HEK293 (cell line): Measurements from ENCODE around the gene IFT52.

Experiments used
- AEBP2 ChIP-seq: fragments of 450-650 bp; formaldehyde crosslinking; IDR thresholded peaks from 2 replicates; pipeline ENCODE4 v1.5.1; 2016; ENCODE audit warnings: missing biosample characterization, missing genetic modification characterization, borderline replicate concordance
- GLI4 ChIP-seq: fragments of 450-650 bp; formaldehyde crosslinking; IDR thresholded peaks from 2 replicates; pipeline ENCODE4 v1.5.1; 2016; ENCODE audit warnings: missing biosample characterization, missing genetic modification characterization
- GLIS1 ChIP-seq: fragments of 450-650 bp; formaldehyde crosslinking; IDR thresholded peaks from 2 replicates; pipeline ENCODE4 v1.5.1; 2016; ENCODE audit warnings: missing biosample characterization, missing genetic modification characterization
- OVOL3 ChIP-seq: fragments of 450-650 bp; formaldehyde crosslinking; IDR thresholded peaks from 2 replicates; pipeline ENCODE4 v1.5.1; 2016; ENCODE audit warnings: missing biosample characterization, missing genetic modification characterization
- PBX3 ChIP-seq: sonication (generic); formaldehyde crosslinking; IDR thresholded peaks from 2 replicates; pipeline ENCODE4 v1.8.1; 2022; ENCODE audit warnings: mild to moderate bottlenecking, moderate library complexity, missing genetic modification reagents
- SCRT1 ChIP-seq: fragments of 450-650 bp; formaldehyde crosslinking; IDR thresholded peaks from 2 replicates; pipeline ENCODE4 v1.5.1; 2016; ENCODE audit warnings: missing biosample characterization, missing genetic modification characterization, borderline replicate concordance
- SCRT2 ChIP-seq: fragments of 450-650 bp; formaldehyde crosslinking; IDR thresholded peaks from 2 replicates; pipeline ENCODE4 v1.5.1; 2016; ENCODE audit warnings: missing biosample characterization, missing genetic modification characterization
- SP2 ChIP-seq: fragments of 450-650 bp; formaldehyde crosslinking; IDR thresholded peaks from 2 replicates; pipeline ENCODE4 v1.5.1; 2016; ENCODE audit warnings: missing biosample characterization, missing genetic modification characterization
- WT1 ChIP-seq: fragments of 450-650 bp; formaldehyde crosslinking; IDR thresholded peaks from 2 replicates; pipeline ENCODE4 v1.5.1; 2016; ENCODE audit warnings: missing biosample characterization, missing genetic modification characterization
- ZBTB17 ChIP-seq: fragments of 450-650 bp; formaldehyde crosslinking; IDR thresholded peaks from 2 replicates; pipeline ENCODE4 v1.5.1; 2016; ENCODE audit warnings: missing biosample characterization, missing genetic modification characterization
- ZBTB48 ChIP-seq: fragments of 450-650 bp; formaldehyde crosslinking; IDR thresholded peaks from 2 replicates; pipeline ENCODE4 v1.5.1; 2016; ENCODE audit warnings: missing biosample characterization, missing genetic modification characterization
- ZBTB49 ChIP-seq: fragments of 450-650 bp; formaldehyde crosslinking; IDR thresholded peaks from 2 replicates; pipeline ENCODE4 v1.5.1; 2016; ENCODE audit warnings: missing biosample characterization, missing genetic modification characterization, low read depth
- ZNF18 ChIP-seq: fragments of 450-650 bp; formaldehyde crosslinking; IDR thresholded peaks from 2 replicates; pipeline ENCODE4 v1.5.1; 2016; ENCODE audit warnings: missing biosample characterization, missing genetic modification characterization
- ZNF214 ChIP-seq: fragments of 450-650 bp; formaldehyde crosslinking; IDR thresholded peaks from 2 replicates; pipeline ENCODE4 v1.5.1; 2017; ENCODE audit warnings: missing biosample characterization, mild to moderate bottlenecking, missing genetic modification characterization, borderline replicate concordance
- ZNF354C ChIP-seq: fragments of 450-650 bp; formaldehyde crosslinking; IDR thresholded peaks from 2 replicates; pipeline ENCODE4 v1.5.1; 2016; ENCODE audit warnings: missing biosample characterization, missing genetic modification characterization, low read depth, borderline replicate concordance
- ZNF433 ChIP-seq: fragments of 450-650 bp; formaldehyde crosslinking; IDR thresholded peaks from 2 replicates; pipeline ENCODE4 v1.5.1; 2016; ENCODE audit warnings: missing biosample characterization, missing genetic modification characterization, low read depth
- ZNF48 ChIP-seq: fragments of 450-650 bp; formaldehyde crosslinking; IDR thresholded peaks from 2 replicates; pipeline ENCODE4 v1.5.1; 2016; ENCODE audit warnings: missing biosample characterization, missing genetic modification characterization
- ZNF510 ChIP-seq: fragments of 450-650 bp; formaldehyde crosslinking; IDR thresholded peaks from 2 replicates; pipeline ENCODE4 v1.5.1; 2018; ENCODE audit warnings: mild to moderate bottlenecking, missing genetic modification characterization, missing biosample characterization; ENCODE audit not compliant: insufficient replicate concordance
- ZNF513 ChIP-seq: fragments of 450-650 bp; IDR thresholded peaks from 2 replicates; pipeline ENCODE4 v1.5.1; 2018; ENCODE audit warnings: missing biosample characterization, missing genetic modification characterization
- ZNF610 ChIP-seq: fragments of 450-650 bp; formaldehyde crosslinking; IDR thresholded peaks from 2 replicates; pipeline ENCODE4 v1.5.1; 2016; ENCODE audit warnings: missing biosample characterization, missing genetic modification characterization, borderline replicate concordance
- ZNF623 ChIP-seq: fragments of 450-650 bp; formaldehyde crosslinking; IDR thresholded peaks from 2 replicates; pipeline ENCODE4 v1.5.1; 2016; ENCODE audit warnings: missing biosample characterization, missing genetic modification characterization
- ZNF626 ChIP-seq: fragments of 450-650 bp; sonication (Bioruptor Pico); formaldehyde crosslinking; IDR thresholded peaks from 2 replicates; pipeline ENCODE4 v1.5.1; 2018; ENCODE audit warnings: missing biosample characterization, missing genetic modification characterization, inconsistent platforms
- ZNF639 ChIP-seq: fragments of 450-650 bp; formaldehyde crosslinking; IDR thresholded peaks from 2 replicates; pipeline ENCODE4 v1.5.1; 2016; ENCODE audit warnings: missing biosample characterization, missing genetic modification characterization
- ZNF692 ChIP-seq: fragments of 450-650 bp; formaldehyde crosslinking; IDR thresholded peaks from 2 replicates; pipeline ENCODE4 v1.5.1; 2016; ENCODE audit warnings: missing biosample characterization, missing genetic modification characterization
- ZNF785 ChIP-seq: fragments of 450-650 bp; formaldehyde crosslinking; IDR thresholded peaks from 2 replicates; pipeline ENCODE4 v1.5.1; 2016; ENCODE audit warnings: missing biosample characterization, missing genetic modification characterization
- ZNF791 ChIP-seq: fragments of 450-650 bp; formaldehyde crosslinking; IDR thresholded peaks from 2 replicates; pipeline ENCODE4 v1.5.1; 2016; ENCODE audit warnings: missing biosample characterization, missing genetic modification characterization
- ZSCAN4 ChIP-seq: fragments of 450-650 bp; formaldehyde crosslinking; IDR thresholded peaks from 2 replicates; pipeline ENCODE4 v1.5.1; 2017; ENCODE audit warnings: missing biosample characterization, missing genetic modification characterization

IFT52 gene

GRCh38 chr20:43667341-43668132 lies 76.8 kb downstream of the IFT52 start (continued):
- no peak for TF ChIP-seq ZNF18 (tag by site-specific recombination)
- TF ChIP-seq SCRT2 (tag by site-specific recombination) = peak; percentile 94
- TF ChIP-seq GLIS1 (tag by site-specific recombination) = peak; percentile 88
- TF ChIP-seq SCRT1 (tag by site-specific recombination) = peak; percentile 70
- TF ChIP-seq AEBP2 = no peak
- TF ChIP-seq ZNF214 (tag by site-specific recombination) = no peak
- TF ChIP-seq ZNF513 (tag by site-specific recombination) = no peak
- TF ChIP-seq ZNF510 (tag by site-specific recombination) = no peak
- no peak for TF ChIP-seq ZNF623
- no peak for TF ChIP-seq ZNF785 (tag by site-specific recombination)
- no peak for TF ChIP-seq ZNF354C (tag by site-specific recombination)
- no peak for TF ChIP-seq ZNF610 (tag by site-specific recombination)
- no peak for TF ChIP-seq ZBTB49
- TF ChIP-seq ZSCAN4 (tag by site-specific recombination) = no peak
- TF ChIP-seq PBX3 (CRISPR knock-in tag) = no peak
- no peak for TF ChIP-seq ZNF626 (tag by site-specific recombination)
- peak; percentile 68 for TF ChIP-seq WT1 (tag by site-specific recombination)
- no peak for TF ChIP-seq GLI4 (tag by site-specific recombination)
- peak; percentile 61 for TF ChIP-seq ZNF692 (tag by site-specific recombination)
- TF ChIP-seq ZNF791 (tag by site-specific recombination) = no peak
- peak; percentile 74; the same call in 1 of the 2 replicates for TF ChIP-seq ZNF639
- TF ChIP-seq ZNF48 (tag by site-specific recombination) = no peak
- TF ChIP-seq ZBTB17 = 0 out of 2 replicates have a peak, but pooled peaks have one; percentile 13
- 0 out of 2 replicates have a peak, but pooled peaks have one; percentile 7 for TF ChIP-seq OVOL3 (tag by site-specific recombination)
- TF ChIP-seq ZBTB48 (tag by site-specific recombination) = no peak; the same call in 1 of the 2 replicates
- TF ChIP-seq ZNF433 (tag by site-specific recombination) = no peak
- peak; percentile 74 for TF ChIP-seq SP2 (tag by site-specific recombination)
